ENCODE data around the gene MIP.

- TF ChIP-seq CTCF (IDR thresholded peaks at IDR 0.05) (no peak), POLR2AphosphoS5 (IDR thresholded peaks at IDR 0.05; ENCODE audit: low read depth, low read length) (no peak), REST (IDR thresholded peaks at IDR 0.05; ENCODE audit: insufficient read depth in 1 of 2, low read depth in 2 of 2, low read length in 1 of 2) (no peak), SIN3A (IDR thresholded peaks at IDR 0.05; ENCODE audit: borderline replicate concordance, insufficient read depth, low read depth, low read length) (no peak), TCF7L2 (IDR thresholded peaks at IDR 0.05; ENCODE audit: low read depth, low read length) (no peak)
Observed at GRCh38 chr12:56425193-56425592, 29.3 kb downstream of the MIP start.
